K562 (cell line): Measurements from ENCODE around the gene ZNF467. TPM values are rescaled to one million over a fixed set of nuclear protein-coding genes. Genes with fewer than 3 reads are reported as not detected.

ENCODE experiments used
- ATAC-seq: fragments of 200-7000 bp; cut with Tn5 transposase; 3 replicates; pipeline ENCODE4 v1.9.1; 2020; ENCODE audit warnings: moderate library complexity
- BruUV-seq: library from RNA; stranded (reverse); fragments of 400-500 nt; replicated peaks from 2 replicates; lab custom pipeline; 2021; lab: Mats Ljungman, UMichigan
- CTCF ChIA-PET: fragments of 300-600 bp; formaldehyde crosslinking; extraction: SDS; loops from one replicate; lab custom pipeline; 2021; ENCODE audit warnings: low intra/inter-chr PET ratio; lab: Yijun Ruan, JAX
- POLR2A ChIA-PET: fragments of 300-600, 350-650 bp; sonication (Branson Sonifier 250); formaldehyde crosslinking; extraction: SDS; loops from one replicate; lab custom pipeline; 2021; ENCODE audit warnings: antibody characterized with exemption, inconsistent platforms; lab: Yijun Ruan, JAX
- DNase-seq, 4 experiments: peaks; one replicate each; pipeline versions ENCODE4 v3.0.0 to v3.0.0-alpha.2; 2011 to 2018; ENCODE audit warnings: low spot score in 3 of 4, mixed read lengths in 3 of 4; ENCODE audit errors: extremely low read depth in 1 of 4
- FAIRE-seq: peaks from 2 replicates; lab custom pipeline; 2011; peaks lifted over from hg19 to GRCh38; lab: Jason Lieb, UNC
- H2AFZ ChIP-seq: 2 replicates; pipeline ENCODE4 v1.6.0; 2011; ENCODE audit warnings: low read depth, low read length, control low read depth, inconsistent platforms
- H3K27ac ChIP-seq: fragments of 200-600 bp; 3 replicates; pipeline ENCODE4 v1.8.0; 2011; ENCODE audit warnings: low read depth, mild to moderate bottlenecking, control low read depth, inconsistent platforms, low read length, moderate library complexity, mixed read lengths; ENCODE audit errors: extremely low read depth
- H3K27me3 ChIP-seq, 2 experiments: fragments of 300-600 bp in 1 of 2; 2 replicates in 1 of 2; 3 replicates in 1 of 2; pipeline versions ENCODE4 v1.6.0 to v1.8.0; 2011; ENCODE audit warnings: inconsistent platforms in 2 of 2, low read length in 2 of 2, mild to moderate bottlenecking in 1 of 2, mixed read lengths in 1 of 2, moderate library complexity in 1 of 2; ENCODE audit not compliant: control insufficient read depth in 2 of 2, insufficient read depth in 2 of 2
- H3K36me3 ChIP-seq: fragments of 300-600 bp; 3 replicates; pipeline ENCODE4 v1.8.0; 2011; ENCODE audit warnings: mild to moderate bottlenecking, low read length, inconsistent platforms; ENCODE audit not compliant: control insufficient read depth, insufficient read depth
- H3K4me1 ChIP-seq, 2 experiments: fragments of 200-600 bp in 1 of 2; replicated peaks in 1 of 2; 2 replicates in 1 of 2; 3 replicates in 1 of 2; pipeline versions ENCODE4 v1.5.1 to v1.8.0; 2011; ENCODE audit warnings: inconsistent platforms in 2 of 2, low read length in 2 of 2, mild to moderate bottlenecking in 1 of 2, mixed read lengths in 1 of 2, moderate library complexity in 1 of 2; ENCODE audit not compliant: control insufficient read depth in 2 of 2, insufficient read depth in 2 of 2
- H3K4me2 ChIP-seq: 2 replicates; pipeline ENCODE4 v1.6.1; 2011; ENCODE audit warnings: low read length, control low read depth, inconsistent platforms, mixed read lengths; ENCODE audit not compliant: insufficient read depth
- H3K4me3 ChIP-seq: fragments of 200-600 bp; sonication (generic), shearing (Covaris generic); 2 replicates; pipeline ENCODE4 v1.5.1; 2016; ENCODE audit warnings: control low read depth, inconsistent platforms
- H3K79me2 ChIP-seq: fragments of 200-600 bp; 3 replicates; pipeline ENCODE4 v1.8.0; 2011; ENCODE audit warnings: low read length, inconsistent platforms; ENCODE audit not compliant: control insufficient read depth, insufficient read depth
- H3K9ac ChIP-seq, 2 experiments: 2 replicates each; pipeline versions ENCODE4 v1.6.0 to v1.6.1; 2011; ENCODE audit warnings: low read depth in 2 of 2, low read length in 2 of 2, control low read depth in 1 of 2, inconsistent platforms in 1 of 2, mild to moderate bottlenecking in 1 of 2, mixed read lengths in 1 of 2; ENCODE audit not compliant: insufficient read depth in 1 of 2
- H3K9me1 ChIP-seq: one replicate; pipeline ENCODE4 v1.6.0; 2011; ENCODE audit warnings: inconsistent platforms, mild to moderate bottlenecking, low read length, moderate library complexity; ENCODE audit not compliant: control insufficient read depth, insufficient read depth
- H3K9me3 ChIP-seq: replicated peaks from 2 replicates; pipeline ENCODE4 v1.5.1; 2011; ENCODE audit warnings: low read depth, low read length, inconsistent platforms; ENCODE audit not compliant: control insufficient read depth, insufficient read depth
- H4K20me1 ChIP-seq: replicated peaks from 2 replicates; pipeline ENCODE4 v1.6.1; 2011; ENCODE audit warnings: low read length, inconsistent platforms, mixed read lengths; ENCODE audit not compliant: control insufficient read depth, insufficient read depth
- JUND ChIP-seq, 2 experiments: IDR thresholded peaks; 2 replicates in 1 of 2; 3 replicates in 1 of 2; pipeline ENCODE4 v1.6.1; 2011; ENCODE audit warnings: borderline replicate concordance in 2 of 2, low read depth in 2 of 2, low read length in 2 of 2, improper control_type of control experiment in 1 of 2, missing biosample characterization in 1 of 2, missing genetic modification characterization in 1 of 2, missing genetic modification reagents in 1 of 2
- SIN3A ChIP-seq, 2 experiments: fragments of 150-350 bp in 1 of 2; IDR thresholded peaks; 2 replicates each; pipeline ENCODE4 v1.6.1; 2011 to 2016; ENCODE audit warnings: borderline replicate concordance in 2 of 2, low read depth in 2 of 2, low read length in 2 of 2, mild to moderate bottlenecking in 2 of 2, moderate library complexity in 2 of 2; ENCODE audit not compliant: control insufficient read depth in 1 of 2
- ZNF3 ChIP-seq: fragments of 250-450 bp; sonication (Bioruptor Pico); IDR thresholded peaks from 2 replicates; pipeline ENCODE4 v1.5.0; 2021; ENCODE audit warnings: mild to moderate bottlenecking, moderate library complexity
- ZNF408 ChIP-seq: fragments of 250-450 bp; sonication (Bioruptor Pico); IDR thresholded peaks from 2 replicates; pipeline ENCODE4 v1.4.0; 2020; ENCODE audit warnings: low read depth, mild to moderate bottlenecking, moderate library complexity
- ZNF551 ChIP-seq: fragments of 250-450 bp; sonication (Bioruptor Pico); IDR thresholded peaks from 2 replicates; pipeline ENCODE4 v1.5.0; 2021; ENCODE audit warnings: mild to moderate bottlenecking, moderate library complexity
- WGBS: fragments of 100-300 bp; shearing (Covaris generic); methylation state at CpG from one replicate; pipeline ENCODE4 v1.1.6; 2016; ENCODE audit warnings: low coverage, mixed read lengths; ENCODE audit not compliant: insufficient coverage; ENCODE audit errors: missing lambda C conversion rate; 5-methylcytosine and 5-hydroxymethylcytosine counted together
- in situ Hi-C: fragments of 300-500 bp; cut with MboI; formaldehyde crosslinking; loops from 4 replicates; pipeline ENCODE4 v1.15.0; 2018; ENCODE audit warnings: inconsistent platforms, mixed read lengths
- intact Hi-C: fragments of 100-400 bp; cut with micrococcal nuclease; formaldehyde crosslinking; loops from 2 replicates; pipeline ENCODE4 v1.14.2; 2022
- polyA plus RNA-seq, 8 experiments: library from polyadenylated mRNA; depleted of rRNA in 4 of 8; stranded (reverse) in 5 of 8; unstranded in 3 of 8; fragments of >200 nt; fragmentation: Nextera tagmentation in 2 of 8; fragmentation: Illumina TruSeq in 1 of 8; extraction: Ambion mirVana in 2 of 8; extraction: Trizol in 1 of 8; gene quantifications; 2 replicates each; pipeline versions ENCODE4 v1.2.1 to v1.2.3, GENCODE V29; 2011 to 2014; ENCODE audit warnings: inconsistent platforms in 1 of 8, missing spikeins in 1 of 8
- total RNA-seq, 7 experiments: library from RNA; depleted of rRNA in 6 of 7; stranded (reverse); fragments of >200 nt in 6 of 7; fragmentation: Illumina TruSeq in 2 of 7; extraction: Trizol in 2 of 7; gene quantifications; 2 replicates each; pipeline versions ENCODE4 v1.2.1 to v1.2.3, GENCODE V29; 2011 to 2021; ENCODE audit warnings: low replicate concordance in 1 of 7
- TF ChIP-seq, protein P1 (sequence below), 2 experiments: fragments of 150-350 bp in 1 of 2; IDR thresholded peaks; 2 replicates each; pipeline ENCODE4 v1.6.1; 2012 to 2016; ENCODE audit warnings: low read depth in 2 of 2, low read length in 2 of 2, mild to moderate bottlenecking in 1 of 2, moderate library complexity in 1 of 2
- TF ChIP-seq, protein P2 (sequence below): sonication (generic); formaldehyde crosslinking; IDR thresholded peaks from 2 replicates; pipeline ENCODE4 v1.8.1; 2023; ENCODE audit warnings: mild to moderate bottlenecking, missing genetic modification reagents

Gene ZNF467
- total and polyA plus RNA-seq, 9 of the 15 experiments (the other 6 are each of a cell fraction or from before 2014, with no cell fraction given) = 0.32 to 14.2 (median 1.7) TPM

DNA sequence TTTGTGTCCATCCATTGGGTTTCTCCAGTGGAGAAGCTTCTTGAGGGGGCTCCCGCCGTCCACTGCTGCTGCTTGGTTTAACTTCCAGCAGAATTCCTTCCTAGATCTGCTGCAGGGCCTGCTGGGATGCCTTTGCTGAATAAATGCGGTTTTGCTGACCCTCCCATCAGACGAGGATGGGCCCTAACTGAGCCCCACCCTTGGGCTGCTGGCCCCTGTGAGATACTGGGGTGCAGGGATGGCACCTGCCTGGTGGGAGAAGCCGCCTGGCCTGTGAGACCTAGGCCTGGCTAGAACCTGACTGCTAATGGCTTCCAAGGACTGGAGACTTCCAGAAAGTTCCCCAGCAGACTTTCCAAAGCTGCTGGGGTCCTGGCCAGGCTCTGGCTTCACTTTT lies 43.8 kb downstream of the ZNF467 start (continued):
- TF ChIP-seq, protein P1, sequence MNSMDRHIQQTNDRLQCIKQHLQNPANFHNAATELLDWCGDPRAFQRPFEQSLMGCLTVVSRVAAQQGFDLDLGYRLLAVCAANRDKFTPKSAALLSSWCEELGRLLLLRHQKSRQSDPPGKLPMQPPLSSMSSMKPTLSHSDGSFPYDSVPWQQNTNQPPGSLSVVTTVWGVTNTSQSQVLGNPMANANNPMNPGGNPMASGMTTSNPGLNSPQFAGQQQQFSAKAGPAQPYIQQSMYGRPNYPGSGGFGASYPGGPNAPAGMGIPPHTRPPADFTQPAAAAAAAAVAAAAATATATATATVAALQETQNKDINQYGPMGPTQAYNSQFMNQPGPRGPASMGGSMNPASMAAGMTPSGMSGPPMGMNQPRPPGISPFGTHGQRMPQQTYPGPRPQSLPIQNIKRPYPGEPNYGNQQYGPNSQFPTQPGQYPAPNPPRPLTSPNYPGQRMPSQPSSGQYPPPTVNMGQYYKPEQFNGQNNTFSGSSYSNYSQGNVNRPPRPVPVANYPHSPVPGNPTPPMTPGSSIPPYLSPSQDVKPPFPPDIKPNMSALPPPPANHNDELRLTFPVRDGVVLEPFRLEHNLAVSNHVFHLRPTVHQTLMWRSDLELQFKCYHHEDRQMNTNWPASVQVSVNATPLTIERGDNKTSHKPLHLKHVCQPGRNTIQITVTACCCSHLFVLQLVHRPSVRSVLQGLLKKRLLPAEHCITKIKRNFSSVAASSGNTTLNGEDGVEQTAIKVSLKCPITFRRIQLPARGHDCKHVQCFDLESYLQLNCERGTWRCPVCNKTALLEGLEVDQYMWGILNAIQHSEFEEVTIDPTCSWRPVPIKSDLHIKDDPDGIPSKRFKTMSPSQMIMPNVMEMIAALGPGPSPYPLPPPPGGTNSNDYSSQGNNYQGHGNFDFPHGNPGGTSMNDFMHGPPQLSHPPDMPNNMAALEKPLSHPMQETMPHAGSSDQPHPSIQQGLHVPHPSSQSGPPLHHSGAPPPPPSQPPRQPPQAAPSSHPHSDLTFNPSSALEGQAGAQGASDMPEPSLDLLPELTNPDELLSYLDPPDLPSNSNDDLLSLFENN (IDR thresholded peaks at IDR 0.05; ENCODE audit: low read depth in 2 of 2, low read length in 2 of 2) = no peak

DNA sequence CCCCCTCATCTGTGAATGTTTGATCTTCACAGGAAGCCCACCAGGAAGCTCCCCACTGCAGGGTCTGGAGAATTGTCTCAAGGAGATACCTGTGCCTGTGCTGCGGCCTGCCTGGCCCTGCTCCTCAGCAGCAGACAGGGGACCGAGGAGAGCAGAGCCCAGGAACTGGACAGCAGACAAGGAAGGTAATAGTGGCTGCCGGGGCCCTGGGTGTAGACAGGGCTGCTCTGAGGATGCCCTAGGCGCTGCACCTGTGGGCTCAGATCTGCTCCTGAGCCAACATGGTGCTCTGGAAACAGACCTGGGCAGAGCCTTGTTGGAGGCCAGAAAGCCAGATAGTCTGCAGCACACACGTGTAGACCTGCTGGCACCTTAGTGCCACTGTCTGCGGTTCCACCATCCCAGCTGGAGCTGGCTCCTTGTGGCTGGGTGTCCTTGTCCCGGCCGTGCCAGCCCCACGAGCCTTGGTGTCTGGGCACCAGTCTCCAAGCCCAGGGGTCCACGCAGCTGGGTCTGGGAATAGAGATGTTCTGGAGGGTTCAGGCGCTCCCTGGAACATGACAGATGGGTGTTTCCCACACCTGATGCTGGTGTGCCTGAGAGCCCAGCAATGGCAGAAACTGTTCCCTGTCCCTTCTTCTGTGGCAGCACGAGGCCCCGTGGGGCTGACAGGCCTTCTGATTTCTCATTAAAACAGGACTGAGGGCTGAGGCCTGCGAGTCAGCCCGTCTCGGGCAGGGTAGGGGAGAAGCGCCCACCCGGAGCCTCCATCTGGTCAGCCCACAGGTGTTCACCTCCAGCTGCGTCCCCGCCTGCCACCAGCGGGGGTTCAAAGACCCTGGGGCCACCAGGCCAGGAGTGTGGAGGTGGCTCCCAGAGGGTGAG lies 44.7 kb downstream of the ZNF467 start:
- H3K27me3 ChIP-seq = no peaks in the 10 kb centered on the region
- no peak overlapping the region for H2AFZ ChIP-seq
- ChIA-PET CTCF (no interaction called here), POLR2A (no interaction called here)
- H3K4me2 ChIP-seq = no peak overlapping the region
- H3K27ac ChIP-seq = no peak overlapping the region
- no peak for DNase-seq
- no peak for FAIRE-seq
- in situ Hi-C loops (no loop called here), intact Hi-C loops (no loop called here)
- H3K9ac ChIP-seq = peak overlapping the region in 1 of 2 experiments; percentile 54; a peak in 2 of 4 replicates
- H3K4me1 ChIP-seq = peaks cover 2 to 18% of the 10 kb centered on the region in 2 experiments; a peak in 4 of 5 replicates
- no peaks in the 10 kb centered on the region for H3K9me3 ChIP-seq
- peaks cover 3% of the 10 kb centered on the region for H3K9me1 ChIP-seq
- 82% methylated on average over 19 of the region's 21 CpGs for WGBS
- ATAC-seq = no peak
- H3K79me2 ChIP-seq = no peaks in the 10 kb centered on the region
- H3K36me3 ChIP-seq = peaks cover 89% of the 10 kb centered on the region; the same call in 2 of the 3 replicates
- H4K20me1 ChIP-seq = no peaks in the 10 kb centered on the region
- H3K4me3 ChIP-seq = no peak overlapping the region
- no TSS peak for BruUV-seq
- no peak for TF ChIP-seq JUND (IDR thresholded peaks at IDR 0.05; ENCODE audit: borderline replicate concordance, low read depth, low read length)
- TF ChIP-seq JUND (tag; IDR thresholded peaks at IDR 0.05; ENCODE audit: borderline replicate concordance, low read depth, low read length) = no peak
- TF ChIP-seq, protein P2, sequence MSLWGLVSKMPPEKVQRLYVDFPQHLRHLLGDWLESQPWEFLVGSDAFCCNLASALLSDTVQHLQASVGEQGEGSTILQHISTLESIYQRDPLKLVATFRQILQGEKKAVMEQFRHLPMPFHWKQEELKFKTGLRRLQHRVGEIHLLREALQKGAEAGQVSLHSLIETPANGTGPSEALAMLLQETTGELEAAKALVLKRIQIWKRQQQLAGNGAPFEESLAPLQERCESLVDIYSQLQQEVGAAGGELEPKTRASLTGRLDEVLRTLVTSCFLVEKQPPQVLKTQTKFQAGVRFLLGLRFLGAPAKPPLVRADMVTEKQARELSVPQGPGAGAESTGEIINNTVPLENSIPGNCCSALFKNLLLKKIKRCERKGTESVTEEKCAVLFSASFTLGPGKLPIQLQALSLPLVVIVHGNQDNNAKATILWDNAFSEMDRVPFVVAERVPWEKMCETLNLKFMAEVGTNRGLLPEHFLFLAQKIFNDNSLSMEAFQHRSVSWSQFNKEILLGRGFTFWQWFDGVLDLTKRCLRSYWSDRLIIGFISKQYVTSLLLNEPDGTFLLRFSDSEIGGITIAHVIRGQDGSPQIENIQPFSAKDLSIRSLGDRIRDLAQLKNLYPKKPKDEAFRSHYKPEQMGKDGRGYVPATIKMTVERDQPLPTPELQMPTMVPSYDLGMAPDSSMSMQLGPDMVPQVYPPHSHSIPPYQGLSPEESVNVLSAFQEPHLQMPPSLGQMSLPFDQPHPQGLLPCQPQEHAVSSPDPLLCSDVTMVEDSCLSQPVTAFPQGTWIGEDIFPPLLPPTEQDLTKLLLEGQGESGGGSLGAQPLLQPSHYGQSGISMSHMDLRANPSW (CRISPR knock-in tag) = no peak
- no peak for TF ChIP-seq SIN3A (IDR thresholded peaks at IDR 0.05; ENCODE audit: borderline replicate concordance in 2 of 2, control insufficient read depth in 1 of 2, low read depth in 2 of 2, low read length in 2 of 2)
- TF ChIP-seq ZNF3 (CRISPR knock-in tag) = no peak
- no peak for TF ChIP-seq ZNF408 (CRISPR knock-in tag)
- no peak for TF ChIP-seq ZNF551
